Fibroblast of villous mesenchyme (primary cell): ENCODE data around the gene CEP43. TPM values are rescaled to one million over a fixed set of nuclear protein-coding genes. Genes with fewer than 3 reads are reported as not detected.

Source experiments
- DNase-seq: peaks from one replicate; pipeline ENCODE4 v3.0.0-alpha.2; 2010; ENCODE audit warnings: low read depth
- H3K4me3 ChIP-seq: 2 replicates; pipeline ENCODE4 v1.5.1; 2011; ENCODE audit warnings: low read depth, mild to moderate bottlenecking, low read length
- total RNA-seq: library from RNA; depleted of rRNA; stranded (reverse); fragments of >200 nt; gene quantifications from 2 replicates; pipeline ENCODE4 v1.2.3, GENCODE V29; 2012
- TF ChIP-seq, protein P1 (sequence below): IDR thresholded peaks from 2 replicates; pipeline ENCODE4 v1.5.1; 2012; ENCODE audit warnings: low read depth, mild to moderate bottlenecking, low read length; ENCODE audit not compliant: insufficient read depth

CEP43 gene
- total RNA-seq, 1 donor = 37.6 TPM

DNA sequence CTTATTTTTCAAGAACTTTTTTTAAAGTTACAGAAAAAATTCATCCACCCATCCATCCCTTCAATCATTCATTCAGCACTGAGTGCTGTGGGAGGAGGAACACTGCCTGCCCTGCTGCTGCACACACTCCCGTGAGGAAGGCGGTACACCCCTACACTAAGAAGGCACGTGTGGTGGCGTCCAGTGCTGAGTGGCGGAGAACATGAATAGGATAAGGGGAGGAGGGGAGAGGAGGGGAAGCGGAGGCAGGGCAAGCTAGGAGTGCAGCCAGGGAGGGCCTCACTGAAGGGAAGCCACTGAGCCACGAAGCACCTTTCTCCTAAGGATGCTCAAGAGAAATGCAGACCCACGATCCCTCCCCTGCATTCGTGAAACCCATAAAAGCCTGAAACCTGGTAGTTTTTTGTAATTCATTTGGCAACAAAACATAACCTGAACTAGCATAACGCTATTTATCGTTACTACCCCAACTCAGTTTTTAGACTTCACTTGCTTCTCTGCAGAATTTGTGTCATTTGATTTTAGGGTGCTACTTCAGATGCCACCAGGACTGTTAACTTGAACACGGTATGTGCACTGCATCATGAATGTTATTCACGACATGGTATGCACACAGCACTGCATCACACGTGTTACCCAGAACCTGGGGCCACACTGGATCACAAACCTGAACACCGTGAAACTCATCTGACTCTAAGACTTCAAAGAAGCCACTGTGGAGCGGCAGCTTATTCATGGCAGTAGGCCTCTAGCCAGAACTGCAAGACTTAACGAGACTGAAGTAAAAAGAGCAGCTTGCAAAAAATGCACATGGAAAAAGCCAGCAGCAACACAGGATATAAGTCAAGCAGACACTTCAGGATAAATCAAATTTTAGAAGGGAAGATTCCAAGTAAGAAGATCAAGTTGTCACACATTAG lies 46.4 kb upstream of the CEP43 start:
- no peak overlapping the region for H3K4me3 ChIP-seq
- DNase-seq = no peak
- TF ChIP-seq, protein P1, sequence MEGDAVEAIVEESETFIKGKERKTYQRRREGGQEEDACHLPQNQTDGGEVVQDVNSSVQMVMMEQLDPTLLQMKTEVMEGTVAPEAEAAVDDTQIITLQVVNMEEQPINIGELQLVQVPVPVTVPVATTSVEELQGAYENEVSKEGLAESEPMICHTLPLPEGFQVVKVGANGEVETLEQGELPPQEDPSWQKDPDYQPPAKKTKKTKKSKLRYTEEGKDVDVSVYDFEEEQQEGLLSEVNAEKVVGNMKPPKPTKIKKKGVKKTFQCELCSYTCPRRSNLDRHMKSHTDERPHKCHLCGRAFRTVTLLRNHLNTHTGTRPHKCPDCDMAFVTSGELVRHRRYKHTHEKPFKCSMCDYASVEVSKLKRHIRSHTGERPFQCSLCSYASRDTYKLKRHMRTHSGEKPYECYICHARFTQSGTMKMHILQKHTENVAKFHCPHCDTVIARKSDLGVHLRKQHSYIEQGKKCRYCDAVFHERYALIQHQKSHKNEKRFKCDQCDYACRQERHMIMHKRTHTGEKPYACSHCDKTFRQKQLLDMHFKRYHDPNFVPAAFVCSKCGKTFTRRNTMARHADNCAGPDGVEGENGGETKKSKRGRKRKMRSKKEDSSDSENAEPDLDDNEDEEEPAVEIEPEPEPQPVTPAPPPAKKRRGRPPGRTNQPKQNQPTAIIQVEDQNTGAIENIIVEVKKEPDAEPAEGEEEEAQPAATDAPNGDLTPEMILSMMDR = no peak

DNA sequence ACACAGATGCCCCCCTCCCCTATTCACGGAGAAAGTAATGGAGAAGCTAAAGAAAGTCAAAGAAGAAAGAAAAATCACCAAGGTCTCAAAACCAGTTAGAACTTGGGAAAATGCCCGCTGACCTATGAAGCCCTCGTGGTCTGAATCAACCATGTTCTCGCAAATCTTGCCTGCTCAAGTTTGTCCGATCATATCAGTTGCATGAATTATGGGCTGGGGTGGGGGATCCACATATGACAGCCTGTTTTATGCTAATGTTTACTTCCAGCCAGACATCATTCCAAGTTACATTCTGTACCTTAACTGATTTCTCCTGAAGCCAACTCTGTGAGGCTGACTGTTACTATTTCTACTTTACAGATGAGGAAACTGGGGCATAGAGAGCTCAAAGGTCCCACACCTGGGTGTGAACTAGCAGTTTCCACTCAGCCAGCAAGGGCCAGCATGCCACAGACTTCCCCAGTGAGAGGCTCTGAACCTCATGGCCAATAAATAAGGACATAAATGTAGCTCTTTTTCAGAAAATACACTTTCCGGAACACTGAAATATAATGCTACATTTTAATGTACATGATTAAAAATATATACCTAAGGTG lies 45.0 kb upstream of the CEP43 start:
- TF ChIP-seq, protein P1 = no peak

DNA sequence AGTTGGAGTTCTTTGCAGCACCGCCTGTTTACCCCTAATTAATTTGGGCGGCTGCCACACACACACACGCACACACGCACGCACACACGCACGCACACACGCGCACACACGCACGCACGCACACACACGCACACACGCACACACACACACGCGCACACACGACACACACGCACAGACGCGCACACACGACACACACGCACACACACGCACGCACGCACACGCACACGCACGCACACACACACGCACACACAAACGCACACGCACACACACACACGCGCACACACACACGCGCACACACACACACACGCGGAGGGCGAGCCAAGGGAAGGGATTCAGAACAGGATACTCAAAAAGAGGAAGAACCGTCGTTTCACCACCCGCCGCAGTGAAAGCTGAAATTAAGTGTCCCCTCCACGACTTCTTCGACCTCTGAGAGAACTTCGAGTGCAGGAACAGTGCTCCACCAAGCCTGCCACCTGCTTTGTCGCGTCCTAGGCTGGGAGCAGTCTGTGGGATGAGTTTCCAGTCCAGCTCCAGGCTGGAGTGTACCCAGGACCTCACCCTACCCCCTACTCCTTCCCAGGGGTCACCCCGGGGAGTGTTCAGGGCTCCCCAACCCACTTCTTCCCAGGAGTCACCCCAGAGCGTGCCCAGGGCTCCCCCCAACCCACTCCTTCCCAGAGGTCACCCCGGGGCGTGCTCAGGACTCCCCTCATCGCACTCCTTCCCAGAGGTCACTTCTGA lies 43.9 kb upstream of the CEP43 start:
- TF ChIP-seq, protein P1 = no peak
- H3K4me3 ChIP-seq = peak overlapping the region; percentile 76
- DNase-seq = no peak

More for the DNA sequence above, 45.0 kb upstream of the CEP43 start:
- no peak overlapping the region for H3K4me3 ChIP-seq
- no peak for DNase-seq

DNA sequence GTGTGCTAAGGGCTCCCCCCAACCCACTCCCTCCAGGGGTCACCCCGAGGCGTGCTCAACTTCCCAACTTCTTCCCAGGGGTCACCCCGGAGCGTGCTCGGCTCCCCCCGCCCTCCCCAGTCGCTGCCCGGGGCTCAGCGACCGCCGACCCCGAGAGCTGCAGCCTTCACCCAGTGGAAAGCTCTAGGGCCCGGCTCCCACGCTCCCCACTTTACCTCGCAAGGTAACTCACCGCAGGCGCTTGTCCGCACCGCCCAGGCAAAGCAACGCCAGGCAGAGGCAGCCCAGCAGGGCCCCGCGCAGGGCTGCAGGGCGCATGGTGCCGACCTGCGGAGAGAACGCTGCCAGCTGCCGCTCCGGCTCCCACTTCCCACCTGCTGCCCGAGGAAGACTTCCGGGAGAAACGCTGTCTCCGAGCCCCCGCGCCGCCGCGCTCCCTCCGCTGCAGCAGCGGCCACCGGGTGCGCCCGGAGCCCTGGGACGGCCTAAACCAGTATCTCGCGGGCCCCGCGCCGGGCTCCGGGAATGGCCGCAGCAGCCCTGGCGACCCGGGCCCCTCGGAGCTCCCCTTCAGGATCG lies 43.2 kb upstream of the CEP43 start:
- H3K4me3 ChIP-seq = peak overlapping the region; percentile 76
- TF ChIP-seq, protein P1 = no peak
- DNase-seq = no peak

DNA sequence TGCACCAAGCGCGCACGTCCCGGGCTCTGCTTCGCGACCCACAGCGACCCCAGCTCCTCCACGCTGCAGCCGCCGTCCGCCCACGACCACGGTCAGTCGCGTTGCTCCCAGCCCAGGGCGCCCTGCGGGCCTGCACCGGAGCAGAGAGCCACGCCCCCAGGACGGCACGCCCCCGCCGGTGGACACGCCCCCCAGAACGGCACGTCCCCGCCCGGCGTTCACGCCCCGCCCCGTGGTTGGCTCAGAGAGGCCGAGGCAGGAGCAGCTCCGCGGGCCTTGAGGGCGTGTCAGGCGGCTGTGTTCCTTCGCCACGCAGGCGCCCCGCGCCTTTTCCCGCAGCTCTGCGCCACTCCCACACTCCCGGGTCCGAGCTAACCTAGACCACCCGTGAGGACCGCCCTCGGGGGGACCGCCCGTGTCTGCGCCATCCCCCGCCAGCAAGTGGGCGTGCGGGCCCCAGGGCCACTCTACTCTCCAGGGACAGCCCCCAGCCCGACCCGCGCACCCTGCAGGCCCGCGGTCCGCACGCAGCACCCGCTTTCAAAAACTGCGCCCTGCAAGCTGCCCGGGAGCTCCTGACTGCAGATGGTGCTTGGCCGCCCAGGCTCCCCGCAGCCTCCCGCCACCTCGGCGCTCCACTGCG lies 42.6 kb upstream of the CEP43 start, which contains the start of gene RNASET2:
Gene RNASET2 (minus strand): TSS at position 107 of the 643 bp plus-strand sequence. CDS start 368 bp downstream, outside the sequence.
- H3K4me3 ChIP-seq = peak within 1 kb of the TSS; percentile 76
- TF ChIP-seq, protein P1 = no peak
- DNase-seq = peak; percentile 90

- DNase-seq = peak; percentile 28
- TF ChIP-seq, protein P1 = no peak
- H3K4me3 ChIP-seq = peak overlapping the region; percentile 76
These were observed 42.0 kb upstream of the CEP43 start for GRCh38 chr6:166957087-166957804.
